DND-41 (cell line): ENCODE measurements around the gene TMEM45A.

Experiments used
- ATAC-seq: fragments of 200-7000 bp; cut with Tn5 transposase; 3 replicates; pipeline ENCODE4 v1.9.1; 2021; ENCODE audit warnings: low read depth; ENCODE audit not compliant: insufficient read depth
- DNase-seq: peaks from one replicate; pipeline ENCODE4 v3.0.0-alpha.2; 2020
- H2AFZ ChIP-seq: 2 replicates; pipeline ENCODE4 v1.6.0; 2012; ENCODE audit warnings: low read depth, low read length
- H3K27ac ChIP-seq: 2 replicates; pipeline ENCODE4 v1.5.1; 2012; ENCODE audit warnings: low read length, inconsistent platforms
- H3K27me3 ChIP-seq: fragments of 200-600 bp; sonication (generic); 2 replicates; pipeline ENCODE4 v1.6.0; 2012; ENCODE audit warnings: low read length, mild to moderate bottlenecking, inconsistent platforms; ENCODE audit not compliant: insufficient read depth, poor library complexity
- H3K36me3 ChIP-seq: 2 replicates; pipeline ENCODE4 v1.5.1; 2012; ENCODE audit warnings: low read length, inconsistent platforms; ENCODE audit not compliant: insufficient read depth
- H3K4me1 ChIP-seq: 2 replicates; pipeline ENCODE4 v1.5.1; 2012; ENCODE audit warnings: mild to moderate bottlenecking, low read length; ENCODE audit not compliant: insufficient read depth
- H3K4me2 ChIP-seq: 2 replicates; pipeline ENCODE4 v1.6.0; 2012; ENCODE audit warnings: mild to moderate bottlenecking, moderate library complexity, low read length, inconsistent platforms; ENCODE audit not compliant: insufficient read depth
- H3K4me3 ChIP-seq, 2 experiments: fragments of 200-600 bp in 1 of 2; shearing (Covaris generic) in 1 of 2; 2 replicates each; pipeline ENCODE4 v1.5.1; 2012 to 2016; ENCODE audit warnings: inconsistent platforms in 2 of 2, low read length in 2 of 2, mild to moderate bottlenecking in 2 of 2, low read depth in 1 of 2, moderate library complexity in 1 of 2
- H3K79me2 ChIP-seq: 2 replicates; pipeline ENCODE4 v1.6.0; 2012; ENCODE audit warnings: low read length, inconsistent platforms; ENCODE audit not compliant: insufficient read depth
- H3K9ac ChIP-seq: 2 replicates; pipeline ENCODE4 v1.6.0; 2012; ENCODE audit warnings: low read depth, mild to moderate bottlenecking, inconsistent platforms, low read length, moderate library complexity
- H3K9me3 ChIP-seq: 2 replicates; pipeline ENCODE4 v1.5.1; 2012; ENCODE audit warnings: low read length, moderate library complexity, mild to moderate bottlenecking, inconsistent platforms; ENCODE audit not compliant: insufficient read depth, severe bottlenecking
- H4K20me1 ChIP-seq: 2 replicates; pipeline ENCODE4 v1.6.0; 2012; ENCODE audit warnings: low read length; ENCODE audit not compliant: insufficient read depth
- CTCF ChIP-seq: IDR thresholded peaks from 2 replicates; pipeline ENCODE4 v1.5.1; 2012; ENCODE audit warnings: borderline replicate concordance, low read length, moderate library complexity, mild to moderate bottlenecking; ENCODE audit not compliant: poor library complexity, severe bottlenecking; ENCODE audit errors: extremely low read depth
- EZH2 ChIP-seq: IDR thresholded peaks from 3 replicates; pipeline ENCODE4 v1.6.1; 2012; ENCODE audit warnings: borderline replicate concordance, low read depth, mild to moderate bottlenecking, moderate library complexity, low read length, inconsistent platforms; ENCODE audit not compliant: severe bottlenecking

The TMEM45A gene

GRCh38 chr3:100457811-100458210, 34.6 kb upstream of the TMEM45A start:
- H3K9me3 ChIP-seq, result no peaks in the 10 kb centered on the region
- no peak overlapping the region for H3K27ac ChIP-seq
- no peak for TF ChIP-seq CTCF
- no peak for TF ChIP-seq EZH2
- H3K36me3 ChIP-seq, result no peaks in the 10 kb centered on the region
- ATAC-seq (no peak), DNase-seq (no peak)
- H3K9ac ChIP-seq, result no peak overlapping the region
- no peaks in the 10 kb centered on the region for H4K20me1 ChIP-seq
- no peaks in the 10 kb centered on the region for H3K27me3 ChIP-seq
- no peak overlapping the region for H3K4me3 ChIP-seq
- H2AFZ ChIP-seq, result no peak overlapping the region
- H3K4me1 ChIP-seq, result no peaks in the 10 kb centered on the region
- H3K4me2 ChIP-seq, result no peak overlapping the region
- no peaks in the 10 kb centered on the region for H3K79me2 ChIP-seq

GRCh38 chr3:100458814-100459213, 33.6 kb upstream of the TMEM45A start:
- Histone ChIP-seq H3K79me2 (no peaks in the 10 kb centered on the region), H3K27ac (no peak overlapping the region), H3K4me3 (no peak overlapping the region), H4K20me1 (no peaks in the 10 kb centered on the region), H2AFZ (no peak overlapping the region), H3K27me3 (no peaks in the 10 kb centered on the region), H3K9me3 (no peaks in the 10 kb centered on the region), H3K36me3 (no peaks in the 10 kb centered on the region), H3K9ac (no peak overlapping the region), H3K4me2 (no peak overlapping the region), H3K4me1 (no peaks in the 10 kb centered on the region)
- DNase-seq (no peak), ATAC-seq (no peak)
- no peak for TF ChIP-seq EZH2
- no peak for TF ChIP-seq CTCF

- ATAC-seq (peak; percentile 77), DNase-seq (no peak)
- H2AFZ ChIP-seq, result no peak overlapping the region
- H4K20me1 ChIP-seq, result no peaks in the 10 kb centered on the region
- TF ChIP-seq CTCF, result peak; percentile 66
- TF ChIP-seq EZH2, result no peak
- no peak overlapping the region for H3K4me3 ChIP-seq
- no peak overlapping the region for H3K4me2 ChIP-seq
- no peaks in the 10 kb centered on the region for H3K4me1 ChIP-seq
- H3K27me3 ChIP-seq, result no peaks in the 10 kb centered on the region
- no peak overlapping the region for H3K9ac ChIP-seq
- peaks cover 2% of the 10 kb centered on the region for H3K9me3 ChIP-seq
- H3K79me2 ChIP-seq, result no peaks in the 10 kb centered on the region
- no peak overlapping the region for H3K27ac ChIP-seq
- no peaks in the 10 kb centered on the region for H3K36me3 ChIP-seq
Measured at GRCh38 chr3:100463002-100463401, 29.4 kb upstream of the TMEM45A start.

GRCh38 chr3:100463646-100464155, 28.7 kb upstream of the TMEM45A start:
- no peaks in the 10 kb centered on the region for H3K27me3 ChIP-seq
- H2AFZ ChIP-seq, result no peak overlapping the region
- DNase-seq (no peak), ATAC-seq (no peak)
- H3K4me1 ChIP-seq, result no peaks in the 10 kb centered on the region
- H3K27ac ChIP-seq, result no peak overlapping the region
- H3K9me3 ChIP-seq, result peaks cover 4% of the 10 kb centered on the region
- no peaks in the 10 kb centered on the region for H3K36me3 ChIP-seq
- H4K20me1 ChIP-seq, result no peaks in the 10 kb centered on the region
- TF ChIP-seq CTCF (no peak), EZH2 (no peak)
- H3K9ac ChIP-seq, result no peak overlapping the region
- H3K79me2 ChIP-seq, result no peaks in the 10 kb centered on the region
- no peak overlapping the region for H3K4me2 ChIP-seq
- H3K4me3 ChIP-seq, result no peak overlapping the region
